SK-N-SH (cell line): Measurements from ENCODE around the gene TMEM41B. TPM values are rescaled to one million over a fixed set of nuclear protein-coding genes. Genes with fewer than 3 reads are reported as not detected.

ENCODE experiments used
- CTCF ChIA-PET: fragments of 300-600, 350-600 bp; formaldehyde crosslinking; extraction: SDS; loops from one replicate; lab custom pipeline; 2021; lab: Yijun Ruan, JAX
- POLR2A ChIA-PET: fragments of 350-600 bp; sonication (Branson Sonifier 250); formaldehyde crosslinking; extraction: SDS; loops from one replicate; lab custom pipeline; 2020; ENCODE audit warnings: antibody characterized with exemption, inconsistent platforms; lab: Yijun Ruan, JAX
- DNase-seq: peaks from one replicate; pipeline ENCODE4 v3.0.0; 2012
- H2AFZ ChIP-seq: fragments of 200-600 bp; sonication (generic); 2 replicates; pipeline ENCODE4 v1.8.1; 2016; ENCODE audit warnings: antibody characterized with exemption, mild to moderate bottlenecking, low read depth
- H3F3A ChIP-seq: fragments of 200-600 bp; sonication (generic); replicated peaks from 2 replicates; pipeline ENCODE3; 2016; ENCODE audit warnings: antibody characterized with exemption, mild to moderate bottlenecking; ENCODE audit not compliant: insufficient read depth
- H3K27ac ChIP-seq, 2 experiments: fragments of 200-500 bp in 1 of 2; fragments of 200-600 bp in 1 of 2; sonication (Bioruptor generic) in 1 of 2; sonication (generic), shearing (Covaris generic) in 1 of 2; 2 replicates each; pipeline versions ENCODE4 v1.5.1 to v1.6.1; 2014 to 2016; ENCODE audit warnings: low read depth in 2 of 2, inconsistent platforms in 1 of 2, low read length in 1 of 2, mild to moderate bottlenecking in 1 of 2, mixed read lengths in 1 of 2
- H3K27me3 ChIP-seq: fragments of 200-600 bp; sonication (generic), shearing (Covaris generic); 2 replicates; pipeline ENCODE4 v1.6.1; 2016; ENCODE audit warnings: mixed run types; ENCODE audit not compliant: insufficient read depth
- H3K36me3 ChIP-seq, 2 experiments: fragments of 200-500 bp in 1 of 2; fragments of 200-600 bp in 1 of 2; sonication (Bioruptor generic) in 1 of 2; sonication (generic) in 1 of 2; replicated peaks in 1 of 2; 2 replicates each; pipeline versions ENCODE3 to v1.5.1; 2014 to 2016; ENCODE audit warnings: low read length in 1 of 2, mild to moderate bottlenecking in 1 of 2; ENCODE audit not compliant: insufficient read depth in 2 of 2, control insufficient read depth in 1 of 2
- H3K4me1 ChIP-seq, 2 experiments: fragments of 200-500 bp in 1 of 2; fragments of 200-600 bp in 1 of 2; sonication (Bioruptor generic) in 1 of 2; sonication (generic), shearing (Covaris generic) in 1 of 2; 2 replicates each; pipeline versions ENCODE4 v1.5.1 to v1.6.1; 2014 to 2016; ENCODE audit warnings: low read depth in 1 of 2, low read length in 1 of 2, mixed run types in 1 of 2; ENCODE audit not compliant: insufficient read depth in 2 of 2, control insufficient read depth in 1 of 2
- H3K4me2 ChIP-seq: fragments of 200-600 bp; sonication (generic), shearing (Covaris generic); 2 replicates; pipeline ENCODE4 v1.6.1; 2017; ENCODE audit warnings: mixed run types
- H3K4me3 ChIP-seq, 2 experiments: fragments of 200-500 bp in 1 of 2; fragments of 200-600 bp in 1 of 2; sonication (Bioruptor generic) in 1 of 2; sonication (generic), shearing (Covaris generic) in 1 of 2; 2 replicates each; pipeline versions ENCODE4 v1.5.1 to v1.8.1; 2014 to 2016; ENCODE audit warnings: low read depth in 2 of 2, inconsistent platforms in 1 of 2, low read length in 1 of 2, mild to moderate bottlenecking in 1 of 2, mixed read lengths in 1 of 2, moderate library complexity in 1 of 2
- H3K79me2 ChIP-seq: fragments of 200-600 bp; sonication (generic); 2 replicates; pipeline ENCODE4 v1.8.1; 2017; ENCODE audit warnings: mild to moderate bottlenecking; ENCODE audit not compliant: insufficient read depth
- H3K9ac ChIP-seq: fragments of 200-600 bp; sonication (generic); 2 replicates; pipeline ENCODE4 v1.6.1; 2017; ENCODE audit warnings: mixed run types
- H3K9me2 ChIP-seq: fragments of 200-600 bp; sonication (generic); 2 replicates; pipeline ENCODE4 v1.6.1; 2017; ENCODE audit warnings: mixed run types
- H3K9me3 ChIP-seq: fragments of 200-600 bp; sonication (generic); 2 replicates; pipeline ENCODE4 v1.6.1; 2017; ENCODE audit warnings: mixed run types, mild to moderate bottlenecking, moderate library complexity
- H4K20me1 ChIP-seq: fragments of 200-600 bp; sonication (generic); 2 replicates; pipeline ENCODE4 v1.6.1; 2017; ENCODE audit warnings: mild to moderate bottlenecking, mixed run types; ENCODE audit not compliant: insufficient read depth
- CHD2 ChIP-seq: fragments of 150-350 bp; IDR thresholded peaks from 2 replicates; pipeline ENCODE4 v1.6.1; 2018; ENCODE audit warnings: low read length; ENCODE audit not compliant: partially characterized antibody
- ELF1 ChIP-seq: IDR thresholded peaks from 2 replicates; pipeline ENCODE4 v1.4.0; 2012
- FOXJ3 ChIP-seq: sonication (generic); formaldehyde crosslinking; IDR thresholded peaks from 2 replicates; pipeline ENCODE4 v1.5.1; 2020; ENCODE audit warnings: mild to moderate bottlenecking, missing genetic modification reagents
- FOXM1 ChIP-seq: IDR thresholded peaks from 2 replicates; pipeline ENCODE4 v1.4.0; 2012; ENCODE audit warnings: low read depth, mild to moderate bottlenecking
- JUND ChIP-seq: IDR thresholded peaks from 2 replicates; pipeline ENCODE4 v1.4.0; 2012
- MEF2A ChIP-seq: IDR thresholded peaks from 2 replicates; pipeline ENCODE4 v1.4.0; 2012; ENCODE audit warnings: low read depth, borderline replicate concordance
- MXI1 ChIP-seq: IDR thresholded peaks from 2 replicates; pipeline ENCODE4 v1.6.1; 2012; ENCODE audit warnings: mild to moderate bottlenecking, low read depth, low read length, improper control_type of control experiment
- RXRA ChIP-seq: IDR thresholded peaks from 2 replicates; pipeline ENCODE4 v1.4.0; 2012; ENCODE audit warnings: low read depth, mild to moderate bottlenecking, borderline replicate concordance
- TCF12 ChIP-seq: IDR thresholded peaks from 2 replicates; pipeline ENCODE4 v1.4.0; 2012
- WGBS: methylation state at CpG from one replicate; pipeline ENCODE4 v1.1.6; 2017; ENCODE audit warnings: low lambda C conversion rate; 5-methylcytosine and 5-hydroxymethylcytosine counted together
- polyA plus RNA-seq, 3 experiments: library from polyadenylated mRNA; depleted of rRNA; stranded (reverse); fragments of >200 nt; gene quantifications; 2 replicates each; pipeline ENCODE4 v1.2.3, GENCODE V29; 2012
- TF ChIP-seq, protein P1 (sequence below): fragments of 150-350 bp; IDR thresholded peaks from 2 replicates; pipeline ENCODE4 v1.6.1; 2016; ENCODE audit warnings: mild to moderate bottlenecking, low read depth, low read length
- TF ChIP-seq, protein P2 (sequence below): fragments of 200-600 bp; sonication (generic); IDR thresholded peaks from 2 replicates; pipeline ENCODE4 v1.6.1; 2017; ENCODE audit warnings: antibody characterized with exemption, mild to moderate bottlenecking, moderate library complexity
- TF ChIP-seq, protein P3 (sequence below): IDR thresholded peaks from 2 replicates; pipeline ENCODE4 v1.6.1; 2012; ENCODE audit warnings: mild to moderate bottlenecking, low read depth, low read length, moderate library complexity
- TF ChIP-seq, protein P4 (sequence below): fragments of 150-350 bp; IDR thresholded peaks from 2 replicates; pipeline ENCODE4 v1.6.1; 2017; ENCODE audit warnings: antibody characterized with exemption, low read length, low read depth, borderline replicate concordance

The TMEM41B gene
- polyA plus RNA-seq, 1 of the 3 experiments (the other 2 are of a cell fraction) = 23.5 TPM

DNA sequence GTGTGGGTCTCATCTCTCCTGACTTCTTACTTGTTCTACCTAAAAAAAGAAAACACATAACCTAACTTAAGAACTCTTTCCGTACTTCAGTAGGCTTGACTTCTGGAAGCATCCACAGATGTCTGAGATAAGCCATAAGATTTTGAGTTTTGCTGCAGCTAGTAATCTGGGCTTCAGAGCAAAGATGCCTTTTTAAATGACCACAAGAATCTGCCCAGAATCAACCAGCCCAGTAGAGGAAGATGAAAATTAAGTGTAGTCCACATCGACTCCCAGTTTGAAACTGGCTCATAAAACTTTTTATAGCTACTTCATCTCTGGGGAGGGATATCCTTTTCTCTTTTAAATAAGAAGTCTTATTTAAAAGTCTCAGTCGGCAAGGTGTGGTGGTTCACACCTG is 60.0 kb downstream of the TMEM41B start:
- WGBS = 93% methylated on average over 3 of the region's 3 CpGs
- Histone ChIP-seq H4K20me1 (peaks cover 71% of the 10 kb centered on the region), H3K9ac (no peak overlapping the region), H3K4me3 (no peak overlapping the region), H3K4me2 (no peak overlapping the region), H3K27ac (no peak overlapping the region), H3F3A (peaks cover 26% of the 10 kb centered on the region), H2AFZ (no peak overlapping the region), H3K4me1 (no peaks in the 10 kb centered on the region; a peak in 1 of 4 replicates), H3K27me3 (no peaks in the 10 kb centered on the region), H3K9me2 (no peaks in the 10 kb centered on the region), H3K9me3 (no peaks in the 10 kb centered on the region), H3K36me3 (no peaks in the 10 kb centered on the region), H3K79me2 (peaks cover 100% of the 10 kb centered on the region)
- DNase-seq = no peak
- TF ChIP-seq, protein P1, sequence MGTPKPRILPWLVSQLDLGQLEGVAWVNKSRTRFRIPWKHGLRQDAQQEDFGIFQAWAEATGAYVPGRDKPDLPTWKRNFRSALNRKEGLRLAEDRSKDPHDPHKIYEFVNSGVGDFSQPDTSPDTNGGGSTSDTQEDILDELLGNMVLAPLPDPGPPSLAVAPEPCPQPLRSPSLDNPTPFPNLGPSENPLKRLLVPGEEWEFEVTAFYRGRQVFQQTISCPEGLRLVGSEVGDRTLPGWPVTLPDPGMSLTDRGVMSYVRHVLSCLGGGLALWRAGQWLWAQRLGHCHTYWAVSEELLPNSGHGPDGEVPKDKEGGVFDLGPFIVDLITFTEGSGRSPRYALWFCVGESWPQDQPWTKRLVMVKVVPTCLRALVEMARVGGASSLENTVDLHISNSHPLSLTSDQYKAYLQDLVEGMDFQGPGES = no peak
- TF ChIP-seq MEF2A (no peak), MXI1 (no peak), FOXJ3 (CRISPR knock-in tag) (no peak), TCF12 (no peak), CHD2 (no peak), ELF1 (no peak), FOXM1 (no peak), JUND (no peak)
- TF ChIP-seq, protein P2, sequence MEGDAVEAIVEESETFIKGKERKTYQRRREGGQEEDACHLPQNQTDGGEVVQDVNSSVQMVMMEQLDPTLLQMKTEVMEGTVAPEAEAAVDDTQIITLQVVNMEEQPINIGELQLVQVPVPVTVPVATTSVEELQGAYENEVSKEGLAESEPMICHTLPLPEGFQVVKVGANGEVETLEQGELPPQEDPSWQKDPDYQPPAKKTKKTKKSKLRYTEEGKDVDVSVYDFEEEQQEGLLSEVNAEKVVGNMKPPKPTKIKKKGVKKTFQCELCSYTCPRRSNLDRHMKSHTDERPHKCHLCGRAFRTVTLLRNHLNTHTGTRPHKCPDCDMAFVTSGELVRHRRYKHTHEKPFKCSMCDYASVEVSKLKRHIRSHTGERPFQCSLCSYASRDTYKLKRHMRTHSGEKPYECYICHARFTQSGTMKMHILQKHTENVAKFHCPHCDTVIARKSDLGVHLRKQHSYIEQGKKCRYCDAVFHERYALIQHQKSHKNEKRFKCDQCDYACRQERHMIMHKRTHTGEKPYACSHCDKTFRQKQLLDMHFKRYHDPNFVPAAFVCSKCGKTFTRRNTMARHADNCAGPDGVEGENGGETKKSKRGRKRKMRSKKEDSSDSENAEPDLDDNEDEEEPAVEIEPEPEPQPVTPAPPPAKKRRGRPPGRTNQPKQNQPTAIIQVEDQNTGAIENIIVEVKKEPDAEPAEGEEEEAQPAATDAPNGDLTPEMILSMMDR = no peak
- TF ChIP-seq, protein P3, sequence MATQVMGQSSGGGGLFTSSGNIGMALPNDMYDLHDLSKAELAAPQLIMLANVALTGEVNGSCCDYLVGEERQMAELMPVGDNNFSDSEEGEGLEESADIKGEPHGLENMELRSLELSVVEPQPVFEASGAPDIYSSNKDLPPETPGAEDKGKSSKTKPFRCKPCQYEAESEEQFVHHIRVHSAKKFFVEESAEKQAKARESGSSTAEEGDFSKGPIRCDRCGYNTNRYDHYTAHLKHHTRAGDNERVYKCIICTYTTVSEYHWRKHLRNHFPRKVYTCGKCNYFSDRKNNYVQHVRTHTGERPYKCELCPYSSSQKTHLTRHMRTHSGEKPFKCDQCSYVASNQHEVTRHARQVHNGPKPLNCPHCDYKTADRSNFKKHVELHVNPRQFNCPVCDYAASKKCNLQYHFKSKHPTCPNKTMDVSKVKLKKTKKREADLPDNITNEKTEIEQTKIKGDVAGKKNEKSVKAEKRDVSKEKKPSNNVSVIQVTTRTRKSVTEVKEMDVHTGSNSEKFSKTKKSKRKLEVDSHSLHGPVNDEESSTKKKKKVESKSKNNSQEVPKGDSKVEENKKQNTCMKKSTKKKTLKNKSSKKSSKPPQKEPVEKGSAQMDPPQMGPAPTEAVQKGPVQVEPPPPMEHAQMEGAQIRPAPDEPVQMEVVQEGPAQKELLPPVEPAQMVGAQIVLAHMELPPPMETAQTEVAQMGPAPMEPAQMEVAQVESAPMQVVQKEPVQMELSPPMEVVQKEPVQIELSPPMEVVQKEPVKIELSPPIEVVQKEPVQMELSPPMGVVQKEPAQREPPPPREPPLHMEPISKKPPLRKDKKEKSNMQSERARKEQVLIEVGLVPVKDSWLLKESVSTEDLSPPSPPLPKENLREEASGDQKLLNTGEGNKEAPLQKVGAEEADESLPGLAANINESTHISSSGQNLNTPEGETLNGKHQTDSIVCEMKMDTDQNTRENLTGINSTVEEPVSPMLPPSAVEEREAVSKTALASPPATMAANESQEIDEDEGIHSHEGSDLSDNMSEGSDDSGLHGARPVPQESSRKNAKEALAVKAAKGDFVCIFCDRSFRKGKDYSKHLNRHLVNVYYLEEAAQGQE = no peak
- ChIA-PET POLR2A (interaction anchor here (1.7 kb wide), 1 partner anchor 10 kb away, joined by 4 read pairs; the partner anchor contains the start of gene DENND5A), CTCF (interaction anchor here (0.6 kb wide), 1 partner anchor 1119 kb away, joined by 5 read pairs; no protein-coding TSS in a partner anchor)

DNA sequence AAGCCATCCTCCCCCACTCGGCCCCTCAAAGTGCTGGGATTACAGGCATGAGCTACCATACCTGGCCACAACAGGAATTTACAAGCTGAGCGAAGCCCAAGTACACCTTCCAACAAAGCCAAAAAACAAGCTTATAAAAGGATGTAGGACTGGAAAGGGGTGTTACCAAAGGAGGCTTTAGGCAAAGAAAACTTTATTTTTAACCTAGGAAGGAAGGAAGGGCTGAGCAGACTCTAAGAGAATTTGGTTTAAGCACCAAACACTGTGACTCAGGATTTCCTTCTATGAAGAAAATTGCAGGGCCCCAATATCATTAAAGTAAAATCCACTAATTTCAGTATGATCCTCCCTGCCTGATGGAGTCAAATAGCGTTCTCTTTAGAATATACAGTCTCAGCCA is 61.3 kb downstream of the TMEM41B start:
- POLR2A ChIA-PET = no interaction called here
- DNase-seq = no peak
- no peaks in the 10 kb centered on the region for H3K27me3 ChIP-seq
- no peaks in the 10 kb centered on the region; a peak in 1 of 4 replicates for H3K4me1 ChIP-seq
- H3K4me3 ChIP-seq = no peak overlapping the region
- H3F3A ChIP-seq = peaks cover 26% of the 10 kb centered on the region
- H3K79me2 ChIP-seq = peaks cover 100% of the 10 kb centered on the region
- H3K36me3 ChIP-seq = no peaks in the 10 kb centered on the region
- H3K9me3 ChIP-seq = no peaks in the 10 kb centered on the region
- TF ChIP-seq, protein P4, sequence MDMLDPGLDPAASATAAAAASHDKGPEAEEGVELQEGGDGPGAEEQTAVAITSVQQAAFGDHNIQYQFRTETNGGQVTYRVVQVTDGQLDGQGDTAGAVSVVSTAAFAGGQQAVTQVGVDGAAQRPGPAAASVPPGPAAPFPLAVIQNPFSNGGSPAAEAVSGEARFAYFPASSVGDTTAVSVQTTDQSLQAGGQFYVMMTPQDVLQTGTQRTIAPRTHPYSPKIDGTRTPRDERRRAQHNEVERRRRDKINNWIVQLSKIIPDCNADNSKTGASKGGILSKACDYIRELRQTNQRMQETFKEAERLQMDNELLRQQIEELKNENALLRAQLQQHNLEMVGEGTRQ = no peak
- TF ChIP-seq RXRA (no peak), ELF1 (no peak), MXI1 (no peak), MEF2A (no peak)
- TF ChIP-seq, protein P3 = no peak
- peaks cover 66% of the 10 kb centered on the region for H4K20me1 ChIP-seq
- no peak overlapping the region for H2AFZ ChIP-seq
- H3K4me2 ChIP-seq = no peak overlapping the region
- CTCF ChIA-PET = interaction anchor here (0.7 kb wide), 1 partner anchor 36 kb away, joined by 3 read pairs; no protein-coding TSS in a partner anchor
- WGBS = 97% methylated on average over 3 of the region's 3 CpGs
- H3K9ac ChIP-seq = no peak overlapping the region
- no peaks in the 10 kb centered on the region for H3K9me2 ChIP-seq
- H3K27ac ChIP-seq = no peak overlapping the region
